HFF-Myc (cell line): ENCODE results near the gene GPN1.
"Not testable (repeated sequence)": the region's sequence is repeated elsewhere in the genome, so short reads cannot be mapped to it uniquely, and the experiment has no call there.

Experiments used
- DNase-seq: peaks from one replicate; pipeline ENCODE4 v3.0.0-alpha.2; 2011; ENCODE audit warnings: low read depth; ENCODE audit errors: extremely low read depth
- H3K4me3 ChIP-seq: replicated peaks from 2 replicates; pipeline ENCODE4 v1.5.1; 2011; ENCODE audit warnings: low read depth, mild to moderate bottlenecking, control low read depth, low read length
- TF ChIP-seq, protein P1 (sequence below): IDR thresholded peaks from 2 replicates; pipeline ENCODE4 v1.5.1; 2012; ENCODE audit warnings: mild to moderate bottlenecking, low read depth, low read length, control low read depth; ENCODE audit errors: missing control alignments

The GPN1 gene

DNA sequence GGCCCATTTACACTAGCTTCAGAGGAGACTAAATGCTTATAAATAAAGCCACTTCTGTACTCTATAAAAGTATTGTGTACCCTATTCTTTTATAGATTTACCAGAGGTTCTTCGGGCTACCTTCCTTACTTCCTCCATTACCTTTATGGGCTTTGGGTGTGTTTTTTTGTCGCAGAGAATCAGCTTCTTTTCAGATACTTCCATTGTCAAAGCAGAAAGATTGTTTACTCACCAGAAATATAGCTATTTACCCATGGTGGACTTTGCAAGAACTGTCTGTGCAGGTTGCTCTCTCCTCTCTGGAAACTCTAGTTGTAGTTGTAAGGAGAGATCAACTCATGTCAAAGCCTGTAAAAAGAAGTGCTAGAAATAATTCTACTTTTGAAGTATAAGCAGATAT, 14.9 kb upstream of the GPN1 start:
- TF ChIP-seq, protein P1, sequence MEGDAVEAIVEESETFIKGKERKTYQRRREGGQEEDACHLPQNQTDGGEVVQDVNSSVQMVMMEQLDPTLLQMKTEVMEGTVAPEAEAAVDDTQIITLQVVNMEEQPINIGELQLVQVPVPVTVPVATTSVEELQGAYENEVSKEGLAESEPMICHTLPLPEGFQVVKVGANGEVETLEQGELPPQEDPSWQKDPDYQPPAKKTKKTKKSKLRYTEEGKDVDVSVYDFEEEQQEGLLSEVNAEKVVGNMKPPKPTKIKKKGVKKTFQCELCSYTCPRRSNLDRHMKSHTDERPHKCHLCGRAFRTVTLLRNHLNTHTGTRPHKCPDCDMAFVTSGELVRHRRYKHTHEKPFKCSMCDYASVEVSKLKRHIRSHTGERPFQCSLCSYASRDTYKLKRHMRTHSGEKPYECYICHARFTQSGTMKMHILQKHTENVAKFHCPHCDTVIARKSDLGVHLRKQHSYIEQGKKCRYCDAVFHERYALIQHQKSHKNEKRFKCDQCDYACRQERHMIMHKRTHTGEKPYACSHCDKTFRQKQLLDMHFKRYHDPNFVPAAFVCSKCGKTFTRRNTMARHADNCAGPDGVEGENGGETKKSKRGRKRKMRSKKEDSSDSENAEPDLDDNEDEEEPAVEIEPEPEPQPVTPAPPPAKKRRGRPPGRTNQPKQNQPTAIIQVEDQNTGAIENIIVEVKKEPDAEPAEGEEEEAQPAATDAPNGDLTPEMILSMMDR: no peak
- DNase-seq: no peak
- no peak overlapping the region for H3K4me3 ChIP-seq

DNA sequence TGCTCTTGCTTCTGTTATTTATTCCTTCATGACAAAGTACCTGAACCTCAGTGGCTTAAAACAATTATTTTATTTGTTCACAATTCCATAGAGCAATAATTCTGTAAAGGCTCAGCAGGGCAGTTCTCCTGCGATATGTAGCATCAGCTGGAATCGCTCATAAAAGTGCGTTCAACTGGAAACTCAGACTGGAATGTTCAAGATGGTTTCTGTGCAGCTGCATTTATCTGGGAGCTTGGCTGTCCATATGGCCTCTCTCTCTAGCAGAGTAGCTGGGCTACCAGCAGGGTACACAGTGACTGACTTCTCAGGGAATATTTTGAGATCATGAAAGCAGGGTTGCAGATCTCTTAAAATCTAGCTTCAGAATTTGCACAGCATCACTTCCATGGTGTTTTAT, 13.5 kb upstream of the GPN1 start:
- no peak overlapping the region for H3K4me3 ChIP-seq
- DNase-seq: no peak
- TF ChIP-seq, protein P1: no peak

DNA sequence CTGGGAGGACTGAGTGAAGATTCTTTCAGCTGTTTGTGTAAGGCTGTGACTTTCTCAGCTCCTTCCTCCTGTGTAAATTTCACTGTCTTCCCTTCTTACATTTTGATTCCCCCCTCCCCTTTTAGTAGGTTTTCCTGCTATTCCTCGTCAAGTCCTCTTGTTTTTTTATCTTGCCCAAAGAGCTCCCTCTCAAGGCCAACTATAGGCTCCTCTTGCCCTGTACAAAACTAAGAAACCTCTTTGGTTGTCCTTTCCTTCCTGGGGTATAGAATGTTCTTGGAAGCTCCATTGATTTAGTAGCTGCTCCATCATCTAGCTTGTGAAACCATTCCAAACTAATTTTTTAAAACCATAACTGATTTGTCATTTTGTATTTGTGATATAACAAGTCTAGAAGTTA, 7.3 kb upstream of the GPN1 start:
- no peak overlapping the region for H3K4me3 ChIP-seq
- TF ChIP-seq, protein P1: no peak
- DNase-seq: no peak

DNA sequence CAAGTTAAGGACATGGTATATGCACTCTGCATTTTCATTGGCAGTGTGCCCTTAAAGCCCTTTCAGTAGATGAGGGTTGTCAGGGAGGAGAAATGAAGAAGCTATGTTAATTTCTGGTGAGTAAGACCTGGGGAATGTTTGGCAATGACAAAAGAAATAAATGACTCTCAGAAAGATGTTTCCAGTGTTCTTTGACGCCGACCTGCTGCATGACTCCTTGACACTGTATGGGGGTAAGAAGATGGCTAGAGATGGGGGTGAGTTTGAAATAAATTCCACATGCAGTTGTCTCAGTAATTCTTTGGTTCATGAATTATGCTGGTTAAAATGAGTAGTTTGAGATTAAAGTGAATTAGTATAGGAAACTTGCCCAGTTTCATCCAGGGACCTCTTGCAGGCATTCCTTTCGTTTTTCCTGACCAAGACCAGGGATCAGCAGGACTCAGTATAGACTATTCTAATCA, 5.9 kb upstream of the GPN1 start:
- TF ChIP-seq, protein P1: no peak
- no peak overlapping the region for H3K4me3 ChIP-seq
- DNase-seq: no peak

DNA sequence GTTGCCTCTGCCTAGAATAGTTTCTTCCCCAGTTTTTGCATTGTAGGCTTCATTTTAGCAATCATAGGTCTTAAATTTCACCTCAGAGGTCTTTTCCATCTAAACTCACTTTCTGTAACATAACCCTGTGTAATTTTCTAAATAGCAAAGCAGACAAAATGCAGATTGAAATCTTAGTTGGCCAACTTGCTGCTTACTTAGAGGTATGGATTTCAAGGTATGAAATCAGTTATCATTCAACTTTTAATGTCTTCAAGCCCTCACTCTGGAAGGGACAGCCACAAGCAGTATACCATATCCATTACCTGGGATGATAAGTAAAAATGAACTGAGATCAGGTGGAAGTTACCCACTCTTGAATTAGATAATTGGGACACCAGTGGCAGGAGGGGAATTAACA, 3.9 kb upstream of the GPN1 start:
- H3K4me3 ChIP-seq: no peak overlapping the region
- TF ChIP-seq, protein P1: no peak
- no peak for DNase-seq

DNA sequence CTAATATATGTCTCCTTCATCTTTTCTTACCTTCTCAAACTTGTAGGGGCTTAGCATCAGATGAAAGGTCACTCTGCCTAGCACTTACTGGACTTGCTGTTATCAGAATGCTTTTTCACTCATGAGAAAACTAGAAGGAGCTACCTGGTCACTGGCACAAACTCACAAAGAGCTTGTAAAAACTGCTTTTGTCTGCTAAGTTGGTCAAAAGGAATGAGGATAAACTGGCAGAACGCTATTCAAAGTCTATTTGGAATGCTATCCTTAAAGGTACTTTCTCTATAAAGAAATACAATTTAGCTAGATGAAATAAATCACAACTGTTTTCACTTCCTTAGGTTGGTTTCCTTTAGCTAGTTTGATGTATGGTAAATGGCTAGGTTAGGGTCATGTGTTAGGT, 2.5 kb upstream of the GPN1 start:
- not testable (repeated sequence) for H3K4me3 ChIP-seq, DNase-seq

DNA sequence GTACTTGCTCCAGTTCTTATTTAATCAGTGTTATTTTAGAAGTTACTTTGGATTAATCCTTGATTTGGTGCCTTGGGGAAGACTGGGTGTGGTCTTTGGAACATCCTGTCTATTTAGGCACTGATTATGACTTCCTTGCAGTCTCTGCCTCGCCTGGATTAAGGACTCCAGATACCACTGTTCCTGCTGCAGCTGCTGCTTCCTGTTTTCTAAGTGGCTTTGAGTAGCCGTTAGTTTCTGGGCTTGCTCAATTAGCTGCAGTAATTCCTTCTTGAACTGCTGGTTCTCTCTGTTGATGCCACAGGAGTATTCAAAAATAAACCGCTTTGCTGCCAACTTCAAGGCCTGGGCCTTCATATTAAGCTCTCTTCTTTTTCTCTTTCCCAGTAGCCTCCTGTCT, 1.9 kb upstream of the GPN1 start:
- not testable (repeated sequence) for DNase-seq, H3K4me3 ChIP-seq

DNA sequence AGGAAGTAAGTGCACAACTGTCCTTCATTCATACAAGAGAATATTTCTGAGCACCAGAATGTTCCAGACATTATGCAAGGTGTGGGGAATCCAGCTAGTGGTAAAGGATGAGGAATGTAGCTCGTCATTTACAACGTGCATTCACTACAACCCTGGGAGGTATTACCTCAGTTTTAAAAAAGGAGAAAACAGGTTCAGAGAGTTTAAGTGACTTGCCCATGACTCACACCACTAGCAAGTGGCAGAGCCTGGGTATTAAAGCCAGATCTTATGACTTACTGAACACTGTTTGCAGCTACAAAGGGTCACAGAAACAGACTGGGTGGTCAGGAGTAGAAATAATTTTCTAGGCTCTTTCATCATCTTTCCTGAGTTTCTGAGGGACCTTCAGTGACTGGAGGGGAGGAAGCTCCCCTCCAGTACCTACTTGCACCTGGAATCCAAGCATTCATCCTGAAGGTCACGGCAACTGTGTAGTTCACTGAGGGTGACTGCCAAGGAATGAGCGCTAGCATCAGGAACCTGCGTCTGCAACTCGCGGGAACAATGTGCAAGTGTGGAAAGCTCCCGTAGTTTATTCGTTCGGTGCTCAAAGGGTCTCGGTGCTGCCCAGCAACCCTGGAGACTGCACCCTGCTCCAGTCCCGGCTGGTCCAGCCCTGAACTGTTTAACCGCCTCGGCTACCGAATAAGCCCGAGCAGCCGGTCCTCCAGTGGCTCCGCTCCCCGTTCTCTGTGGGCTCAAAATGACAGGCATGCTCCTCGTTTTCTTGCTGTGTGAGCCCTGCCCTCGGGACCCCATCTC, 685 bp upstream of the GPN1 start:
- TF ChIP-seq, protein P1: no peak
- no peak for DNase-seq

DNA sequence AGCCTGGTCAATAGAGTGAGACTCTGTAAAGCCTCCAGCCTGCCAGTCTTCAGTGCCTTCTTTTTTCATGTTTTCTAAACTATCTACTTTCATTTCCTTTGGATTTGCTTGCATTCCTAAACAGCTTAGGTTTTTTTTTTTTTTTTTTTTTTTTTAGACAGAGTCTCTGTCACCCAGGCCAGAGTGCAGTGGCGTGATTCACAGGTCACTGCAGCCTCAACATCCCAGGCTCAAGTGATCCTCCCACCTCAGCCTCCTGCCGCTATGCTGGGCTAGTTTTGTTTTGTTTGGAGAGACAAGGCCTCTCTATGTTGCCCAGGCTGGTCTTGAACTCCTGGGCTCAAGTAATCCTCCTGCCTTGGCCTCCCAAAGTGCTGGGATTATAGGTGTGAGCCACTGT, 1.4 kb downstream of the GPN1 start:
- not testable (repeated sequence) for H3K4me3 ChIP-seq, DNase-seq

More for the DNA sequence above, 685 bp upstream of the GPN1 start:
- H3K4me3 ChIP-seq: peak overlapping the region; percentile 87
